CD4-positive, alpha-beta T cell (primary cell): ENCODE measurements around the gene PEG3. TPM values are rescaled to one million over a fixed set of nuclear protein-coding genes. Genes with fewer than 3 reads are reported as not detected.

ENCODE experiments used
- ATAC-seq: fragments of 200-7000 bp; cut with Tn5 transposase; one replicate; pipeline ENCODE4 v1.10.0; 2022; ENCODE audit warnings: mild to moderate bottlenecking; ENCODE audit not compliant: poor library complexity
- CTCF ChIA-PET: fragments of 350-600 bp; sonication (Branson Sonifier 250); formaldehyde crosslinking; loops from one replicate; lab custom pipeline; 2021; ENCODE audit warnings: antibody characterized with exemption, inconsistent platforms; lab: Charles Lee
- POLR2A ChIA-PET: fragments of 350-600 bp; sonication (Branson Sonifier 250); formaldehyde crosslinking; loops from one replicate; lab custom pipeline; 2021; ENCODE audit warnings: antibody characterized with exemption, inconsistent platforms; lab: Charles Lee
- DNase-seq, 14 experiments: peaks; one replicate each; pipeline ENCODE4 v3.0.0-alpha.2; 2013 to 2020; ENCODE audit warnings: mixed read lengths in 2 of 14
- H3K27ac ChIP-seq, 2 donors: one replicate each; pipeline versions ENCODE4 v1.5.1 to v1.7.0; 2013; ENCODE audit warnings: low read length in 2 of 2, low read depth in 1 of 2, mild to moderate bottlenecking in 1 of 2
- H3K27me3 ChIP-seq, 2 experiments: 1 replicate in 1 of 2; 2 replicates in 1 of 2; pipeline versions ENCODE4 v1.6.1 to v1.7.0; 2013; ENCODE audit warnings: low read length in 2 of 2, control low read depth in 1 of 2, mild to moderate bottlenecking in 1 of 2, moderate library complexity in 1 of 2; ENCODE audit not compliant: insufficient read depth in 2 of 2, control insufficient read depth in 1 of 2
- H3K36me3 ChIP-seq: one replicate; pipeline ENCODE4 v1.6.1; 2013; ENCODE audit warnings: low read length, control low read depth; ENCODE audit not compliant: insufficient read depth
- H3K4me1 ChIP-seq: one replicate; pipeline ENCODE4 v1.6.1; 2013; ENCODE audit warnings: low read length, control low read depth; ENCODE audit not compliant: insufficient read depth
- H3K4me3 ChIP-seq: one replicate; pipeline ENCODE4 v1.5.1; 2013; ENCODE audit warnings: mild to moderate bottlenecking, low read length, moderate library complexity
- H3K9me3 ChIP-seq, 2 experiments: 1 replicate in 1 of 2; 2 replicates in 1 of 2; pipeline versions ENCODE4 v1.6.1 to v1.7.0; 2013; ENCODE audit warnings: low read length in 2 of 2, mild to moderate bottlenecking in 2 of 2, control low read depth in 1 of 2, moderate library complexity in 1 of 2; ENCODE audit not compliant: control insufficient read depth in 1 of 2, insufficient read depth in 1 of 2
- H3K27ac Mint-ChIP-seq: one replicate; pipeline ENCODE4 v1.8.0; 2020; ENCODE audit warnings: mixed read lengths
- H3K27me3 Mint-ChIP-seq: one replicate; pipeline ENCODE4 v1.8.0; 2021; ENCODE audit warnings: mixed read lengths
- H3K36me3 Mint-ChIP-seq: one replicate; pipeline ENCODE4 v1.8.0; 2021; ENCODE audit warnings: low read depth, mixed read lengths
- H3K4me1 Mint-ChIP-seq: one replicate; pipeline ENCODE4 v1.8.0; 2021; ENCODE audit warnings: low read depth, mixed read lengths
- H3K4me3 Mint-ChIP-seq: one replicate; pipeline ENCODE4 v1.8.0; 2020; ENCODE audit warnings: mild to moderate bottlenecking, mixed read lengths
- H3K9me3 Mint-ChIP-seq: one replicate; pipeline ENCODE4 v1.8.0; 2020; ENCODE audit warnings: mixed read lengths
- intact Hi-C, 2 experiments: fragments of 100-400 bp; cut with DNase I in 1 of 2; cut with micrococcal nuclease in 1 of 2; formaldehyde crosslinking; loops; one replicate each; pipeline versions ENCODE4 v1.15.1 to v1.9.0; 2023 to 2025; cut with DNase I, micrococcal nuclease
- total RNA-seq, 174 experiments: library from RNA in 2 of 174; stranded (reverse) in 2 of 174; gene quantifications; one replicate each; pipeline ENCODE4 v1.2.3 and lab custom pipeline; 2021 to 2026
- TF ChIP-seq, protein P1 (sequence below): fragments of 200-600 bp; IDR thresholded peaks from one replicate; pipeline ENCODE4 v1.8.0; 2022; ENCODE audit warnings: antibody characterized with exemption, mild to moderate bottlenecking

PEG3 gene
- total RNA-seq, 2 experiments from 2014 or later: 0.06 TPM; not detected in 1

DNA sequence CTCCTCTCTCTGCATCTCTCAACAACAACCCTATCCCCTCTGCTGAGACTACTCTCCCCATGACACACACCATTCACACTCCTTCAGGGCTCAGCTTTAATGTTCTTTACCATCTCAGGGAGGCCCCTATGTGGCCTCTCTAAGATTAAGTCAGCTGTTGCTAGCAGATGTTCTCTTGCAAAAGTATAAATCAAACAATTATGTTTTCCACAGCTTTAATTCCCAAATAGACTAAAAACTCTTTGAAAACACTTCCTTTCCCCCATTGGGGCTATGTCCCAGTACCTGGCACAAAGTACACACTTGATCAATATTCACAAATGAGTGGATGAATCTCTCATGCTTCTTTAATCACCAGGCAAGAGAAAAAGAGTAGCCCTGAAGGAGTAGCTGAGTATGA, 5.1 kb downstream of the PEG3 start:
- Mint-ChIP-seq H3K4me3 (no peak overlapping the region), H3K36me3 (peaks cover 29% of the 10 kb centered on the region), H3K27ac (no peak overlapping the region), H3K27me3 (peaks cover 6% of the 10 kb centered on the region), H3K9me3 (peaks cover 27% of the 10 kb centered on the region), H3K4me1 (no peaks in the 10 kb centered on the region)
- Histone ChIP-seq H3K4me3 (no peak overlapping the region), H3K27me3 (peaks cover 2 to 9% of the 10 kb centered on the region in 2 experiments), H3K4me1 (peaks cover 3% of the 10 kb centered on the region), H3K9me3 (peaks cover 47 to 48% of the 10 kb centered on the region in 2 experiments), H3K36me3 (no peaks in the 10 kb centered on the region), H3K27ac (no peak overlapping the region)
- no peak for DNase-seq
- intact Hi-C loops: no loop called here
- TF ChIP-seq, protein P1, sequence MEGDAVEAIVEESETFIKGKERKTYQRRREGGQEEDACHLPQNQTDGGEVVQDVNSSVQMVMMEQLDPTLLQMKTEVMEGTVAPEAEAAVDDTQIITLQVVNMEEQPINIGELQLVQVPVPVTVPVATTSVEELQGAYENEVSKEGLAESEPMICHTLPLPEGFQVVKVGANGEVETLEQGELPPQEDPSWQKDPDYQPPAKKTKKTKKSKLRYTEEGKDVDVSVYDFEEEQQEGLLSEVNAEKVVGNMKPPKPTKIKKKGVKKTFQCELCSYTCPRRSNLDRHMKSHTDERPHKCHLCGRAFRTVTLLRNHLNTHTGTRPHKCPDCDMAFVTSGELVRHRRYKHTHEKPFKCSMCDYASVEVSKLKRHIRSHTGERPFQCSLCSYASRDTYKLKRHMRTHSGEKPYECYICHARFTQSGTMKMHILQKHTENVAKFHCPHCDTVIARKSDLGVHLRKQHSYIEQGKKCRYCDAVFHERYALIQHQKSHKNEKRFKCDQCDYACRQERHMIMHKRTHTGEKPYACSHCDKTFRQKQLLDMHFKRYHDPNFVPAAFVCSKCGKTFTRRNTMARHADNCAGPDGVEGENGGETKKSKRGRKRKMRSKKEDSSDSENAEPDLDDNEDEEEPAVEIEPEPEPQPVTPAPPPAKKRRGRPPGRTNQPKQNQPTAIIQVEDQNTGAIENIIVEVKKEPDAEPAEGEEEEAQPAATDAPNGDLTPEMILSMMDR: no peak
- ATAC-seq: no peak
- POLR2A ChIA-PET: no interaction called here
- CTCF ChIA-PET: no interaction called here

DNA sequence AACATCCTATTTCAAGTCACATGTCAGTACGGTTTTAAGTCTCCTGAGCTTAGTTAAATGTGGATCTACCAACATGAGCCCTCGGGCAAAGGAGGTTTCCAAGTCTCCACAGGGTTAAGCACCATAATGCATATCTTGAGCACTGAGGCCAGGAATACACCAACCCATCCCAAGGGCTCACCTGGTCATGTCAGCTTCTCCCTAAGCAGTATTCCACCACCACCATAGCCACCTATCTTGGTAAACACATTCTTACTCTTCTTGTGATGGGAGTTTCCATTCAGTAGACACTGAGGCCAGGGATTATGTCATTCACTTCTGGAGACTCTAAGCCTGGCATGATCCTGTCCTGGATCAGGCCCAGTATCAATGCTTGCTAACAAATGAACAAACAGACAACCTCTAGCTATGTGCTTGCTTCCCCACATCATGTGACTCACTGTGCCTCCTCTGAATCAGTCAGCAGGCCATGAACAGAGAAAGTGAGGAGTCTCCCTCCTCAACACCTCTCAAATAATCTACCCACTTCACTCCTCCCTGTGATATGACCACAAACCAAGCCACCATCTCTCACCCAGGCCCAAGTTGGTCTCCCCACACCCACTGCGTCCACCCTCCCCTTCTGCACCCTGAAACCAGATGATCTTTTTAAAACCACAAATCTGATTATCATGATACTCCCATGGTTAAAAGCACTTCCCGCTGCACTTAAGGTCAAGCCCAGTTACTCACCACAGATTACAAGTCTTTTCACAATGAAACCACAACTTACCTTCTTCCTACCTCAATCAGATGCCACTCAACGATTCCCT, 5.8 kb downstream of the PEG3 start:
- Histone ChIP-seq H3K4me1 (peaks cover 3% of the 10 kb centered on the region), H3K27ac (no peak overlapping the region), H3K4me3 (no peak overlapping the region), H3K27me3 (peaks cover 2 to 9% of the 10 kb centered on the region in 2 experiments), H3K9me3 (peaks cover 41 to 45% of the 10 kb centered on the region in 2 experiments), H3K36me3 (no peaks in the 10 kb centered on the region)
- Mint-ChIP-seq H3K4me1 (no peaks in the 10 kb centered on the region), H3K9me3 (peaks cover 33% of the 10 kb centered on the region), H3K4me3 (no peak overlapping the region), H3K27ac (no peak overlapping the region), H3K27me3 (peaks cover 6% of the 10 kb centered on the region), H3K36me3 (peaks cover 29% of the 10 kb centered on the region)
- intact Hi-C loops: no loop called here
- ChIA-PET CTCF (no interaction called here), POLR2A (no interaction called here)
- TF ChIP-seq, protein P1: no peak
- DNase-seq (no peak), ATAC-seq (no peak)

DNA sequence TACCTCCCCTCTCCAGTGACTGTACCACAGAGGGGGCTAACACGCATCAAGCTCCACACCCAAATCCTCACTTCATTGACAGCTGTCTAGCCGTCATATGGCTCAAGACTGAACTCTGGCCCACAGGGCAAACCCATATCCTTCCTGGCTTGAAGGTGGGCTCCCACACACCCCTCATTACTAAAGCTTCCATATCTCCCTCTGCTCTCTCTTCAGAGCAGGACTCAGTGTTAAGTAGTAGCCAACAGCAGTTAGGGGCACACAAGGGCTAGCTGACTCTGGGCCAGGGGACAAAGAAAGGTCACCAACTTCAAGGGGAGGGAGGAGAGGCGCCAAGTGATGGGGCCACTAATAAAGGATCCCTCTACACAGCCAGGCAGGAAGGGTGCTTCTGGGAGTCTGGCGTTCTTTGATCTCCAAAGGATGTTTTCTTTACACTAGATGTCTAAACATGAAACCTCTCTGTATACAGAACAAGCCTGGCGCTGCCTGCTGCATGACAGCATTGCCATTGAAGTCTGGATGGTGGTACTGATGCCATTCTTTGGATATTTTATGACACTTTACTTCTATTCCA, 8.1 kb downstream of the PEG3 start:
- Mint-ChIP-seq H3K4me3 (no peak overlapping the region), H3K27ac (no peak overlapping the region), H3K4me1 (no peaks in the 10 kb centered on the region), H3K27me3 (peaks cover 6% of the 10 kb centered on the region), H3K36me3 (peaks cover 23% of the 10 kb centered on the region), H3K9me3 (peaks cover 35% of the 10 kb centered on the region)
- ChIA-PET POLR2A (no interaction called here), CTCF (no interaction called here)
- intact Hi-C loops: no loop called here
- peaks cover 26 to 28% of the 10 kb centered on the region in 2 experiments for H3K9me3 ChIP-seq
- TF ChIP-seq, protein P1: no peak
- no peaks in the 10 kb centered on the region for H3K27me3 ChIP-seq
- H3K4me1 ChIP-seq: no peaks in the 10 kb centered on the region
- ATAC-seq (no peak), DNase-seq (no peak)
- no peak overlapping the region for H3K27ac ChIP-seq
- no peak overlapping the region for H3K4me3 ChIP-seq
- no peaks in the 10 kb centered on the region for H3K36me3 ChIP-seq
